ENCODE data around the gene CAMSAP3.

DNA sequence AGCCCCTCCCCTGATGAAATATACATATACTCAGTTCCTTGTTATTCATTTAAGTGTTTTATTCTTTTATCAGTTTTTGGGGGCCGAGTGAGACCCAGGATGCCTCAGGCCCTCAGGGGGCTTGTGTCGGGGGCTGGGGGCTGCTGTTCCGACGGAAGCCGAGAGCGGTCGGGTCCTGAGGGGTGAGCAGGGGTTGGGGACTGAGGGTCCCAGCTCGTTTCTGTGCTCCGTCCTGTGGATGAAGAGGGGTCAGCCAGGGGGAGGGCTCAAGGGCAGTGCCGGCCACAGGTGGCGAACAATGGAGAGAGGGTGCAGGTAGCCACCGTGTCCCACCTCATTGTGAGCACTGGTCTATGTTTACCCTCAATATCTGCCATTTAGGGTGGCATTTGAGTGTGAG is 35.9 kb downstream of the CAMSAP3 start:
- TF ChIP-seq POLR2A (IDR thresholded peaks at IDR 0.05; ENCODE audit: low read depth) (no peak), POLR2AphosphoS5 (IDR thresholded peaks at IDR 0.05) (no peak)
- TF ChIP-seq, protein P1, sequence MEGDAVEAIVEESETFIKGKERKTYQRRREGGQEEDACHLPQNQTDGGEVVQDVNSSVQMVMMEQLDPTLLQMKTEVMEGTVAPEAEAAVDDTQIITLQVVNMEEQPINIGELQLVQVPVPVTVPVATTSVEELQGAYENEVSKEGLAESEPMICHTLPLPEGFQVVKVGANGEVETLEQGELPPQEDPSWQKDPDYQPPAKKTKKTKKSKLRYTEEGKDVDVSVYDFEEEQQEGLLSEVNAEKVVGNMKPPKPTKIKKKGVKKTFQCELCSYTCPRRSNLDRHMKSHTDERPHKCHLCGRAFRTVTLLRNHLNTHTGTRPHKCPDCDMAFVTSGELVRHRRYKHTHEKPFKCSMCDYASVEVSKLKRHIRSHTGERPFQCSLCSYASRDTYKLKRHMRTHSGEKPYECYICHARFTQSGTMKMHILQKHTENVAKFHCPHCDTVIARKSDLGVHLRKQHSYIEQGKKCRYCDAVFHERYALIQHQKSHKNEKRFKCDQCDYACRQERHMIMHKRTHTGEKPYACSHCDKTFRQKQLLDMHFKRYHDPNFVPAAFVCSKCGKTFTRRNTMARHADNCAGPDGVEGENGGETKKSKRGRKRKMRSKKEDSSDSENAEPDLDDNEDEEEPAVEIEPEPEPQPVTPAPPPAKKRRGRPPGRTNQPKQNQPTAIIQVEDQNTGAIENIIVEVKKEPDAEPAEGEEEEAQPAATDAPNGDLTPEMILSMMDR (IDR thresholded peaks at IDR 0.05): no peak

All from esophagus muscularis mucosa (tissue), 3 donors.